Gastrocnemius medialis (tissue), 4 donors: ENCODE results near the gene ELMO2.

Experiments used
- CTCF ChIP-seq, 5 experiments: fragments of 450-650 bp in 3 of 5; fragments of 200-600 bp in 2 of 5; sonication (generic) in 2 of 5; IDR thresholded peaks in 4 of 5; conservative IDR thresholded peaks in 1 of 5; 1 replicate in 4 of 5; 2 replicates in 1 of 5; pipeline ENCODE4 v1.5.1; 2016 to 2019; ENCODE audit warnings: antibody characterized with exemption in 5 of 5, mild to moderate bottlenecking in 3 of 5, moderate library complexity in 3 of 5
- POLR2A ChIP-seq, 2 donors: fragments of 450-650 bp; IDR thresholded peaks; one replicate each; pipeline ENCODE4 v1.6.1; 2017; ENCODE audit warnings: antibody characterized with exemption in 2 of 2, mild to moderate bottlenecking in 2 of 2, moderate library complexity in 2 of 2

GRCh38 chr20:46446851-46447250 lies 40.4 kb upstream of the ELMO2 start:
- TF ChIP-seq CTCF (IDR thresholded peaks at IDR 0.05 in 4 of 5, conservative IDR thresholded peaks at IDR 0.05 in 1 of 5) (no peak), POLR2A (IDR thresholded peaks at IDR 0.05) (no peak)
